ENCODE results near the gene MAGEB17.

MAGEB17 gene

DNA sequence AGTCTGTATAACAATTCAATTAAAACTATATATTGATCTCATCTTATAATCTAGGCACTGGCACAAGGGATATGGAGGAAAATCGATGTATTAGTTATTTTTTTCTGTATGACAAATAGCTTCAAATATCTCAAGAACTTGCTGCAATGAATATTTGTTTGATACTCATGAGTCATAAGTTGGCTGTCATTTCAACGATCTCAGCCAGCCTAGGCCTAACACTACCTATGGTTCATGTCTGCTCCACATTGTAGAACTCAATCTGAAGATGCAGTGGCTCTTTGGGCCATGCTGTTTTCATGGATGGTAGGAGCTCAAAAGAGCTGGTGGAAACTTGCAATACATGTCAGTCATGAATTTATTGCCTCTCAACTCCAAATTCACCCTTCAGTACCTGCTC is 44.7 kb downstream of the MAGEB17 start:
- no peak for DNase-seq

- DNase-seq = no peak
These were observed 45.2 kb downstream of the MAGEB17 start for GRCh38 chrX:16212436-16212835.

GRCh38 chrX:16213961-16214360 is 46.7 kb downstream of the MAGEB17 start:
- DNase-seq = no peak

GRCh38 chrX:16215660-16216059 is 48.4 kb downstream of the MAGEB17 start:
- DNase-seq = no peak

All from NCI-H146 (cell line).